ENCODE results near the gene PCCB.
"Not testable (repeated sequence)": the region's sequence is repeated elsewhere in the genome, so short reads cannot be mapped to it uniquely, and the experiment has no call there.

Gene PCCB

GRCh38 chr3:136262559-136262958 lies 12.4 kb downstream of the PCCB start:
- DNase-seq (ENCODE audit: low read depth, low spot score): no peak

GRCh38 chr3:136263251-136263650 lies 13.1 kb downstream of the PCCB start:
- DNase-seq (ENCODE audit: low read depth, low spot score): no peak

- DNase-seq (ENCODE audit: low read depth, low spot score): not testable (repeated sequence)
Observed at GRCh38 chr3:136266468-136267125, 16.5 kb downstream of the PCCB start.

GRCh38 chr3:136267235-136267634 lies 17.1 kb downstream of the PCCB start:
- DNase-seq (ENCODE audit: low read depth, low spot score): no peak

GRCh38 chr3:136270179-136270578 lies 20.0 kb downstream of the PCCB start:
- DNase-seq (ENCODE audit: low read depth, low spot score): no peak

GRCh38 chr3:136271626-136272025 lies 21.5 kb downstream of the PCCB start:
- not testable (repeated sequence) for DNase-seq (ENCODE audit: low read depth, low spot score)

GRCh38 chr3:136276049-136276755 lies 26.1 kb downstream of the PCCB start:
- DNase-seq (ENCODE audit: low read depth, low spot score): no peak

GRCh38 chr3:136277115-136277514 lies 27.0 kb downstream of the PCCB start:
- DNase-seq (ENCODE audit: low read depth, low spot score): no peak

GRCh38 chr3:136277634-136278033 lies 27.5 kb downstream of the PCCB start:
- no peak for DNase-seq (ENCODE audit: low read depth, low spot score)

- no peak for DNase-seq (ENCODE audit: low read depth, low spot score)
Observed at GRCh38 chr3:136279092-136279491, 29.0 kb downstream of the PCCB start.

GRCh38 chr3:136280961-136281360 lies 30.8 kb downstream of the PCCB start:
- DNase-seq (ENCODE audit: low read depth, low spot score): no peak

GRCh38 chr3:136281966-136282520 lies 31.9 kb downstream of the PCCB start:
- DNase-seq (ENCODE audit: low read depth, low spot score): no peak

GRCh38 chr3:136283627-136284026 lies 33.5 kb downstream of the PCCB start:
- no peak for DNase-seq (ENCODE audit: low read depth, low spot score)

- no peak for DNase-seq (ENCODE audit: low read depth, low spot score)
Observed at GRCh38 chr3:136291302-136291701, 41.2 kb downstream of the PCCB start.

- no peak for DNase-seq (ENCODE audit: low read depth, low spot score)
Observed at GRCh38 chr3:136292500-136292899, 42.4 kb downstream of the PCCB start.

- DNase-seq (ENCODE audit: low read depth, low spot score): no peak
Observed at GRCh38 chr3:136293279-136293678, 43.1 kb downstream of the PCCB start.

GRCh38 chr3:136294176-136294575 lies 44.0 kb downstream of the PCCB start:
- DNase-seq (ENCODE audit: low read depth, low spot score): no peak

- no peak for DNase-seq (ENCODE audit: low read depth, low spot score)
Observed at GRCh38 chr3:136296960-136297359, 46.8 kb downstream of the PCCB start.

GRCh38 chr3:136297826-136298225 lies 47.7 kb downstream of the PCCB start:
- no peak for DNase-seq (ENCODE audit: low read depth, low spot score)

GRCh38 chr3:136300444-136300843 lies 50.3 kb downstream of the PCCB start:
- no peak for DNase-seq (ENCODE audit: low read depth, low spot score)

GRCh38 chr3:136305879-136306278 lies 55.7 kb downstream of the PCCB start:
- no peak for DNase-seq (ENCODE audit: low read depth, low spot score)

- no peak for DNase-seq (ENCODE audit: low read depth, low spot score)
Observed at GRCh38 chr3:136311261-136311660, 61.1 kb downstream of the PCCB start.

- no peak for DNase-seq (ENCODE audit: low read depth, low spot score)
Observed at GRCh38 chr3:136311968-136312367, 61.8 kb downstream of the PCCB start.

All from activated CD4-positive, CD25-positive, alpha-beta regulatory T cell treated with anti-CD3 and anti-CD28 coated beads, Interleukin-2, amount 50 U/mL, for 16 hours (primary cell).